GM18520 (cell line): ENCODE data around the gene ISYNA1.
A peak's percentile ranks its signal among the peaks of the same experiment; 100 is the strongest.

Experiments used
- ATAC-seq: cut with Tn5 transposase; IDR thresholded peaks from one replicate; pipeline ENCODE4 v1.9.1; 2021; ENCODE audit not compliant: unreplicated experiment

Gene ISYNA1

DNA sequence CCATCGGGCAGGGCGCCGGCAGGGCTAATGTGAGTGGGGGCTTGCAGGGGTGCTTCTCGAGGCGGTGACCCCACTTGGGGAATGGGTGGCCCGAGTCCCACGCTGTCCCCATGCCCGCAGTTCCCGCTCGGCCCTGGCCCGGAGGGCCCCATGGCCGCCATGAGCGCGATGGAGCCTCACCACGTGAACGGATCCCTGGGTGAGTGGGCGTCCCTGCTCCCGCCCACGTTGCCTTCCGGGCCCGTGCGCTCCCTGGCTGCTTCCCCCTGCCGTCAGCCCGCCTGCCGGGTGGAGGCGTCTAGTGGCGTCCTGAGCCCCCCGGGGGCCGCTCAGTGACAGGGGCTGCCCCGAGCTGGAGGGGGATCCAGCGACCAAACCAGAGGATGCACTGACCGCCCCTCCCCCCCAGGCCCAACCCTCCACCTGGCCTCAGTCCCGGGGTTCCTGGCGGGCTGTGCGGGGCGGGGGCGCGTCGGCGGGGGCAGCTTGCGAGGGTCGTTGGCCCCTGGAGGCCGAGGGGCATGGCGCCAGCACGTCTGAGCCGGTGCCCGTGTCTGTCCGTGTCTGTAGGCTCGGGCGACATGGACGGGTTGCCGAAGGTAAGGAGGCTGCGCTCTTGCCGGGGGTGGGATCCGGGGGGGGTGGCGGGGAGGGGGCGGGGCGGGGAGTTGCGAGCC, 4.8 kb downstream of the ISYNA1 start:
- ATAC-seq: no peak

DNA sequence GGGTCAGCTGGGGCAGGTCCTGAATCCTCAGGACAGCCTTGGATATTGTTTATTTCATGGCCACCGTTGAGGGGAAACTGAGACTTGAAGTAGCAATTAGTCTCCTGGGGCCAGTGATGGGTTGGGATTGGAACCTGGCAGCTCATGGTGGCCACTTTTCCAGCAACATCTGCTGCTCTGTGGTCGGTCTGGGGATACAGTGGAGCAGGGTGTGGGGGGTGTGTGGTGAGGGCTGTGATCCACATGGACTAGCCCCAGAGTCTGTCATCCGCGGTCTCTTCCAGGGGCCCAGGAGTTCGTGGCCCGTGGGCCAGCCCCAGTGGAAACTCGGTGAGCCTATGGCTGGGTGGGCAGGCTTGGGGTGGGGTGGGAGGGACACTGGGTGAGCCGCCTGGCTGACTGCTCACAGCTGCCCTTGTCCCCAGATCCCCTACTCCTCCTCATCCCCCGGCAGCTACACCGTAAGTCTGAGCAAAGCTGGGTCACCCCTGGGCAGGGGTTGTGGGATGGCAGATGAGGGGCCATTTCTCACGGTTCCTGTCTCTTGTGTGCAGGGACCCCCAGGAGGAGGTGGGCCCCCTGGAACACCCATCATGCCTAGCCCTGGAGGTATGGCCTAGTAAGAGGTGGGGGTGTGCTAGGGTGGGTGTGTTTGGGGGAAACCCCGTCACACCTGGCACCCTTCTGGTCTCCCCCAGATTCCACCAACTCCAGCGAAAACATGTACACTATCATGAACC, 5.5 kb downstream of the ISYNA1 start:
- no peak for ATAC-seq

DNA sequence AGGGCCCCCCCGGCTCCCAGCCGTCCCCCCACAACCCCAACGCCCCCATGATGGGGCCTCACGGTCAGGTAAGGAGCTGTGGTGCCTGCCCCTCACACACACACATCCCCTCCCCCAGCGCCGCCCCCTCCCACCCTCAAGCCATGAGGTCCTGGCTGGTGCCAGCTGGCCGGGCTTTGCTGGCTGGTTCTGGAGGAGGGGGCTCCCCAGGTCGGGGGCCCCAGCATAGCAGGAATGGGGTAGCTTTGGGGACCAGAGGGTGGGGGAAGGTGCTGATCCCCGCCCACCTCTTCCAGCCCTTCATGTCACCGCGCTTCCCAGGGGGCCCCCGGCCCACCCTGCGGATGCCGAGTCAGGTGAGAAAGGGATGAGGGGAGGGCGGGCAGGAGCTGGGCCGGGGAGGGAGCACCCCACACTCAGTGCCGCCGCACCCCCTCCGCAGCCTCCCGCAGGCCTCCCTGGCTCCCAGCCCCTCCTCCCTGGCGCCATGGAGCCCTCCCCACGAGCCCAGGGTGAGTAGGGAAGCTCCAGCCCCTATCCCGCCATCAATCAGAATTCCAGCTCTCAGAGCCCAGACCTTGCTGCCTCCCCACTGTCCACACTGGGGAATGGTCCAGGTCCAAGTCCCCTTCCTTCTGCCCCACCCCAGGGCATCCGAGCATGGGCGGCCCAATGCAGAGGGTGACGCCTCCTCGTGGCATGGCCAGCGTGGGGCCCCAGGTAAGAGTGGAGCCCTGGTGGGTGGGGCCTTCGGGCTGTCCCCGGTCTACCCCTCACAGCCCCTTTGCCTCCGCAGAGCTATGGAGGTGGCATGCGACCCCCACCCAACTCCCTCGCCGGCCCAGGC, 6.4 kb downstream of the ISYNA1 start:
- no peak for ATAC-seq

DNA sequence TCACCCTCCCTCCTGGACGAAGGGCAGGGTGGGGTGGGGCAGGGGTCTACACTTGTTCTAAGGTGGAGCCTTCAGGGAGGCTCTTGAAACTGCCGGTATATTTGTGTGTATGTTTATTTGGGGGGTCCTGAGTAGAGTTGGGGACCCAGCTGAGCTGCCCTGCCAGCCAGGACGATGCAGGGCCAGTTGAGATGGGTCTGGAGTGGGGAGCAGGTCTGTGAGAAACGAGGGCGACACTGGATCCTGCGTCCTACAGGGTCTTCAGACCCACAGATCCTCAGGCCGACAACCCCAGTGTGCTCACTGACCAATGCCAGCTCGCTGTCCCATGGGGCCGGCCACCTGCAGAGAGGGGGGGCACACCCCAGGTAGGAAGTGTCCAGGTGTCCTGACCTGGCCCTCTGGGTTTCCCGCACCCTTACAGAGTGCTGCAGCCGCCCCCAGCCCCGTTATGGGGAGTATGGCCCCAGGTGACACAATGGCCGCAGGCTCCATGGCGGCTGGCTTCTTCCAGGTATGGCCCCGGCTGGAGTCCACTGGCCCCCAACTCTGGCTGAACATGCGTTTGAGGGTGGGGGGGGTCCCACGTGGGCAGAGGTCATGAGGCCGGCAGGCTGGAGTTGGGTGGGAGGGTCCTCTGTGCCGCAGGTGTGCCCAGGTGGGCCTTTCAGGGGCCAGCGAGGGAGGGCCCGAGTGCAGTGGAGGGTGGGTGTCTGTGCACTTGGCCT, 7.4 kb downstream of the ISYNA1 start:
- ATAC-seq: no peak

DNA sequence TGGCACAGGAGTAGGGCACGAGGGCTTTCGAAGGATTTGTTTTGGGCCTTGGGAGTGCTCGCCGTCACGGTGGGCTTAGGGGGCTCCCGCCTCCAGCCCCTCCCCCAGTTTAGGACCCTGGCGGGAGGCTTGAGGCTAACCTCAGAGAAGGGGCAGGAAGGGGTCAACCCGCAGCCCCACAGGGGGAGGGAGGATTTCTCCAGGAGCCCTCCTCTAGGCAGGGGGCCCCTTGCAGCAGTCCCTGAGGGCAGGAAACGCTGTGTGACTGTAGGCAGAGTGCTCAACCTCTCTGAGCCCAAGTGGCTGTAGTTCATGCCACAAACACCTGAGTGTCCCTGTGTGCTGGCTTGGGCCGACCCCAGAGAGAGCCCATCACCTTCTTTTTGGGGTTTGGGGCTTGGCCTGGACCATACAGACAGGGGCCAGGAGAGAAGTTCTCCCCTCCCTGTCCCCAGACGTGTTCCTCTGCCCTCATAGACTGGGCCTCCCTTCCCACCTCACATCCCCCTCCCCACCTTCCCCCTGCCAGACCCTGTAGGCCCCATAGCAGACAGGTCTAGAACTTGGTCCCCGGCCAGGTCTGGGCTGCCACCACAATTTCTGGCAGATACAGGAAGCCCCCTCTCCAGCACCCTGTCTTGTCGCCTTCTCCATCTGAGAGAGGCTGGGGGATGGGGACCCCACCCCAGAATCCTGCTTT, 8.1 kb downstream of the ISYNA1 start:
- no peak for ATAC-seq

DNA sequence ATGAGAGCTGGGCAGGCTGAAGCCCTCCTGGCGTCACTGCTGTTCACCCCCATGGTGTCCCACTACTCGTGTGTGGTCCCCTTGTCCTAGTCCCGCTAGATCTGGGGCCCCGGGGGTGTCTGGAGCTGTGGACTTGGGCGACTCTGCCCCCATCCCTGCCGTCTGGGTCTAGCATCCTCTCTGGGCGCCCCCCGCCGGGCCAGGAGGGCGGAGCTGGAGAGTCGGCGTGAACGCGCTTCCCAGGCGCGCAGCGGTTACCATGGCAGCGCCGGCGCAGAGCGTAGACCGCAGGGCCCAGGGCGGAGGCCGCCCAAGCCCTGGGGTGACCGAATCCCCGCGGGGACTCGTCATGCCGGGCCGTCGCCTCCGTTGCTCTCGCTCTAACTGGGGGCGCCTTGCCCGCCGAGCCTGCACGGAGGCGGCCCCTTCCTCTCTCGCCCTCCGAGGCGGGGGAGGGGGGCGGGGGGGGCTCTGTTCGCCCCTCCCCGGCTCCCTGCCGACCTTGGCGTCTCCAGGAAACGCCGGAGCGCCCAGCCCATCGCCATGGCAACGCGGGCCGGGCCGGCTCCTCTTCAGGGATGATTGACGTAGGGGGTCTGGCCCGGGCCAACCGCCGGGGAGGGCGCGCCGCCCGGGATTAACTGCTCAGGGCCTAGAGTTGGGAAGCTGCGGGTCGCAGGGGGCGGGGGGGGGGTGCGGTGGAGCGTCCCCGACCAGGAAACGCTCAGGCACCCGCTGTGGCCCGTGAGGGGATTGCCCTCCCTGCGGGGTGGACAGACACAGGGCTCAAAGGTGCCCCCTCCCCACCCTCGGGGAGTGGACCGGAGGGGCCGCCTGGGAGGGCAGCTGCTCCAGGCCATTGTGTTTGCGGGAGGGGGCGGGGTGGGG, 8.9 kb downstream of the ISYNA1 start:
- ATAC-seq: peak; percentile 43

DNA sequence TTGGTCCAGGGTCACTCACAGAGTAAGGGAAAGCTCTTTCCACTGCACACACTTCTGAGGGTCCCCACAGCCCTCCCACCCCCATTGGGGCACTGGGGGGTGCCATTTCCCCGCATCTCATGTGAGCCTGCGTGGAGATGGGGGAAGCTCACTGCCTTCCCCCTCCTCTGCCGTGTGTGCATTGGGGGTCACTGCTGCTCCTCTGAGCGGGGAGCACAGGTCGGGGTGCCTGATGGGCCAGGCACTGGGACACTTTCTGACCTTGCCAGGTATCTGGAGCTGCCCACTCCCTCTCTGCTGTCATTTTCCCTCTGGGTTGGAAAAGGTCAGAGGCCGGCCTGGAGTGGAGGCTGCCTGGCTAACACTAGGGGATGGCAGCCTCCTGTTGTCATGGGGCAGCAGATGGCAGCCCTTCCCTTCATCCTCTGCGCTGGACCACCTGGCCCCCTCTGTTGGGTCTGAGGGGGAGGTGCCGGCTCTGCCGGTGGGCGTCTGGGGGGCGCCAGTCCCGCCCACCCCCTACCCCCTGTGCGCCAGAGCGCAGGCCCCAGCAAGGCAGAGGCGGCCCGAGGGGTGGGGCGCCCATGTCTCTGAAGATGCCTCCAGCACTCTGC, 9.7 kb downstream of the ISYNA1 start:
- peak; percentile 2 for ATAC-seq

DNA sequence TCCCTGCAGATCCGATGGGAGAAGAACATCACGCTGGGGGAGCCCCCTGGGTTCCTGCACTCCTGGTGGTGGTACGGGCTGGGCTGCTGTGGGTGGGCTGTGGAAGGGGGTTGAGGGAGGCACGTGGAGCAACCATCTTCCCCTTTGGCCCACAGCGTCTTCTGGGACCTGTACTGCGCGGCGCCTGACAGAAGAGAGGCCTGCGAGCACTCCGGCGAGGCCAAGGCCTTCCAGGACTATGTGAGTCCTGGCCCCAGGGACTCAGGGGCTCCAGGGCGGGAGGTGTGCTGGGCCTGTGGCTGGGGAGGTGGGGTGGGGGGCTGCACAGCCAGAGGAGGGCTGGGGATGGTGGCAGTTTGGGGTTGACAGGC, 10.2 kb downstream of the ISYNA1 start:
- no peak for ATAC-seq

DNA sequence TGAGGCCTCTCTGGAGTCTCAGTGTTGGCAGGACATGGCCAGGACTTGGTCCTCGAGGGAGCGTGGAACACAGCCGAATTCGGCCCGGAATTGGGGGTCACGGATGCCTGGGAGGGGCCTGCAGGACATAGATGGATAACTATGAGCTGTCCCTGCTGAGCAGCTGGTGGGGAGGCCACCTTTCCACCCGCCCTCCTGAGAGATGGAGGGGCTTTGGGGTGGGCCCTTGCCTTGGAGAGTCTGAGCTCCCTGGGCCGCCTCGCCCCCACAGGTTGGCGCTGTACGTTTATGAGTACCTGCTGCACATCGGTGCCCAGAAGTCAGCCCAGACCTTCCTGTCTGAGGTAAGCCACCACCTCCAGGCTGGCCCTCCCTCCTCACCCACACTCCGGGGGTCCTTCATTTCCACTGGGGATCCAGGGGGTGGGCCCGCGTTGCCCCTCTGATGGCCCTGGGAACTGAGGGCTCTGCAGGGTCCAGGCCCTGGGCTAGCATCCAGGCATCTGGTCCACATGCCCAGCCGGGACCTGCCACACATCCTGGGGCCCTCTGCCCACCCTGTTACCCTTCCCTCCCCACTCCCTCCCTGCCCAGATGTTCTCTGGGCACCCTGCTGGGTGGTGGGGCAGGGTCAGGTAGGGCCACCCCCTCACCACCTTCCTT, 10.7 kb downstream of the ISYNA1 start:
- no peak for ATAC-seq

DNA sequence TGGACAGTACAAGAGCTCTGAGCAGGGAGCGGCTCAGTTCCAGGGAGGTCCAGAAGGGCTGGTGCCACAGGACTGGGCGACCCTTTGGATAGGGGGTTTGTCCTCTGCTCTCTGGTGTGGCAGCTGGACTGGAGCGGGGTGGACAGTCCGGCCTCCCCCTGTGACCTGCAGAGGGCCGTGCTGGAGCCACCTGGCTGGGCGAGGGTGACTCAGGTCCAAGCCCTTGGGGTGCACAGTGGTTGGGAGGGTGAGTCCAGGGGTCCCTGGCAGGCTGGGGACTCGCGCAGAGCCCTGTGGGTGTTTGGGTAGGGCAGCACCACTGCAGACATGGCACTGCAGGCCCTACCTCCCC, 11.5 kb downstream of the ISYNA1 start:
- ATAC-seq: no peak

DNA sequence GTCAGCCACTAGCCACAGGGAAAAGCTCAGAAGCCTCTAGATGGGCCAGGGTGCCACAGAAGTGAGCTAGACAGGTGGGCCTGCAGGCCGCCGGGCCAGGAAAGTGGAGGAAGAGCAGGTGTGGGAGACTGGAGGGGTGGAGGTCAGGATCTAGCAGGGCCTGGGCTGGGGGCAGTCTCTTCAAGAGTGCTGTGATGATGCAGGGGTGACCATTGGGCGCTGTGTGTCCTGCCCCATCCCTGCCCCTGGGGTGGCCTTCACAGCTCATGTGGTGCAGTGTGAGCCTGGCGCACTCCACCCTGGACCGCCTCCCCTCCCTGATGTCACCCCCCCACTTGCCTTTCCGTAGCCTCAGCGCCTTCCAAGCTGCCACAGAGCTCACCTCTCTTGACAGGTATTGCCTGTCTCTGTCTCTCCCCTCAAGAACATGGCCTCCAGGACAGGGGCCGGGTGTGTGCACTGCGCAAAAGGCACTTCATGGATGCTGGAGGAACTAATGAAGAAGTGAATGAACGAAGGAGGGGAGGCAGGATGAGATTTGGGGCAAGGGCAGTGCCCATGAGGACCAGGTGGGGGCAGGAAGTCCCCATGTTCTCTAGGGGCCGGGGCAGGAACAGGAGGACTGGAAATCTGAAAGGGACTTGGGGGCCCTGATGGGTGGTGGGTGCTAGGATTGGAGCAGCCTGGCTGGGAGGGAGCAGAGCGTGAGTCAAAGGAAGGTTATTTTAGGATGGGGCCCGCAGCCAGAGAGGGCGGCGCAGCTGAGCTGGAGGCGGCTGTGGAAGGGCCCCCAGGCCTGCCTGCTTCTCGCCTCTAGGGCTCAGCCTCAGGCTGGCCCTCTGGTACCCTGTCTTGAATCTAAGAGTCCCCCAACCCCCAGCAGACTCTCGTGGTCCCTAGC, 12.2 kb downstream of the ISYNA1 start:
- no peak for ATAC-seq

DNA sequence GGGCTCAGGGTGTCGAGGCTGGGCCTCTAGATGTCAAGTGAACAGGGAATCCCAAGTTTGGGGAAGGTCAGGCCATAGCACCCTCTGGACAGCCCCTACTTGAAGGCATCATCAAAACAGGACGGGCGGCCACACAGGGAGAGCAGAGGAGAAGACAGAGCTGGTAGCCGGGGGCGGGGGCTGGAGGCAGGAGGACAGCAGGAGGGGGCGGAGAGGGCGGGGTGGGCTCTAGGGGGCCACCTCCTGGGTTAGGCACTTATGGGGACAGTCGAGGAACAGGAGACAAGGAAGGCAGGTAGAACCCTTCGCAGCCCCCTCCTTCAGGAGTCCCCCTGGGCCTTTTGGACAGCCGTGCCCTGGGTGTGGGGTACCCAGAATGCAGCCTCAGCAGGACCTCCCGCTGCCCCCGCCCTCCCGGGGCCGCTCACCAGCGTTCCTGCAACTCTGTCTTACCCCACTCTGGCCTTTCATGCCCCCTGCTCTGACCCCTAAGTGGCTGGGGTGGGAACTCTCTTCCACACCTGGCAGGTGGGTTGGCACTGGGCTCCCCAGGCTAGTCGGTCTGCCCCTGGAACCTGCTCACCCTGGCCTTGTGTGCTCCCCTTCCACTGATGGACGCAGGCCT, 12.9 kb downstream of the ISYNA1 start:
- no peak for ATAC-seq

DNA sequence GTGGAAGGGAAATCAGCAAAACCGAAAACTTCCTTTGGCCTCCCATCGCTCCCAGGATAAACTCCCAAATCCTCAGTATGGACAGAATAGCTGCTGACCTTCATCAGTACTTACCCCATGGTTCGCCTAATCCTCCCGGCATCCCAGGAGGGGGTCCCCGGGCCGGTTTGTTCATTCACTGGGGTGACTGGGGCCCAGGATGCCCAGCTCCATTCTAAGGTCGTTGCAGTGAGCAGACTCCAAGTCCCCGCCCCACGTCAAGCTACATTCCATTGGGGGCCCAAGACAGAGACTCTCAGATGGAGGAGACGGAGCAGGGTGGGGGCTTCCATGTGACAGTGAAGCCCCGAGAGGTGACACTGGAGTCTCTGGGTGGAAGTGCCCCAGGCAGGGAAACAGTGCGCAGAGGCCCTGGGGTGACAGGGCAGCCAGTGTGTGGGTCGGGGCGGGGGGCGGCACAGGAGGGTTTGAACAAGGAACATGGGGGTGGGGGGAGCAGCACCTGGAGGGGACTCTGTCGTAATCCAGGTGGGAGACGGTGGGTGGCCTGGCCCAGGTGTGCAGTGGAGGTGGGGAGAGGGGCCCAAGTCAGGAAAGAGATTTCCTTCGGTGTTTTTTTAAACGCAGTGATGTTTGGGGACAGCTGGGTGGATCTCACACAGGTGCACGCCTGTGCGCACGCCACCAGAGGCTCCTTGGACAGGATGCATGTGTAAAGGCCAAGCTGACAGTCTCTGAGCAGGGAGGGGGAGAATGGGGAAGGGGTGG, 13.6 kb downstream of the ISYNA1 start:
- no peak for ATAC-seq

DNA sequence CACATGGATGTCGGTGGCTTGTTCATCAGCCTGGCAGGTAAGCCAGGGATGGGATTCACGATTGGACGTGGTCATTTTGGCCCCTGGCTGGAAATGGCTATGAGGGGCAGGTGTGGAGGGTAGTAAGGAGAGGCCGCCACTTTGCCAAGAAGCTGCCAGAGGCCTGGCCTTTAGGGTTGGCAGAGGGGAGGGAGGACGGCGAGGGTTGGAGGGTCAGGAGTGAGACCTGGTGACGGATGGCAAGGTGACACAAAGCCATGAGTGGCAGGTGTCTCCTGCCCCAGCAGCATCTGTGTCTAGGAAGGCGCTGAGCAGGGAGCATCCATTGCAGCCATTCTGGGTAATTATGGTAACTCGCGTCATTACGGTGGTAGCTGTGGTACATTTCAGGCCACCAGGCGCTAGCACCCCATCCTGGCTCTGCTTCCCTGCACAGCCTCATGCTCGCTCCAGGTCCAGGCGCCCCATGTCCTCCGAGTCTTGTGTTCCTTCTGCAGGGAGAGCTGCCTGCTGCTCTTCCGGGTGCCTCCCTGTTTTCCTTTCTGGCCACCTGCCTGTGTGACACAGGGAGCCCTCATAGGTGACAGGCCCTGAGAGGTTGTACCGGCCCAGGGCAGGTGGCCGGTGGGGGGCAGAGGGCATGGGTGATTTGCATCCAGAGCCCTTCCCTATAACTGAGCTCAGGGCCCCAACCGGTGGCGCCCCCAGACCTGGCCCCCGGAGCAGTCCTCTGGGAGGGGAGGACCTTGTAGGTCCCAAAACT, 14.5 kb downstream of the ISYNA1 start:
- ATAC-seq: no peak

DNA sequence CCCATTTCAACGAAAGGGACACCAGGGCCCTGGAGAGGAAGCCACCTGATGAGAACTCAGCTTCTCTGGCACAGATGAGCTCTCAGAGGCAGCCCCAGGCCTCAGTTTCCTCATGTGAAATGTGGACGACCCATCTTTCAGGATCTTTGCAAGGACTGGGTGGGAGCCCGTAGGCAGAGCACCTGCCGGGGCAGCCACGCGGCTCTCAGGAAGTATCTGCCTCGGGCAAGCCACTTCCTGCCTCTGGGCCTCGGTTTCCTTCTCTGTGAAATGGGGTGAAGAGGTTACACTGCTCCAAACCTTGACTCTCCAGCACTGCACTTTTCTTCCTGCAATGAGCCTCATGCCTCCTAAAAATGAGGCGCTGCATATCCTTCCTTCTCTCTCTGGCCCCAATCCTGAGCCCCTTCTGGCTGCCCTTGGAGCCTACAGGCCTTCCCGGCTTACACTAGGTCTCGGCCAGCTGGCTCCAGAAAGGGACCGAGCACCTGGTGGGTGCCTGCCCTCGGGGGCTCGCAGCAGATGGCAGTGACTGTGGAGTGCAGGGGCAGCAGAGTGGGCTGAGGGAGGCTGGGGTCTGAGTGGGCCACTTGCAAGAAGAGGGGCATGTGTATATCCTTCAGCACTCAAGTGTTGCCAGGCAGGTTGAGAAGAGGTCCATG, 15.3 kb downstream of the ISYNA1 start:
- ATAC-seq: no peak
